Nephron progenitor cell (in vitro differentiated cells): ENCODE measurements around the gene ECM1.

ENCODE experiments used
- DNase-seq: peaks from one replicate; pipeline ENCODE4 v3.0.0; 2021
- H3K27ac Mint-ChIP-seq: 2 replicates; pipeline ENCODE4 v1.8.0; 2021; ENCODE audit warnings: mild to moderate bottlenecking, moderate library complexity, mixed read lengths
- H3K27me3 Mint-ChIP-seq: 2 replicates; pipeline ENCODE4 v1.8.0; 2021; ENCODE audit warnings: mild to moderate bottlenecking, low read depth, mixed read lengths; ENCODE audit not compliant: poor library complexity
- H3K36me3 Mint-ChIP-seq: 2 replicates; pipeline ENCODE4 v1.8.0; 2021; ENCODE audit warnings: low read depth, mixed read lengths
- H3K4me1 Mint-ChIP-seq: 2 replicates; pipeline ENCODE4 v1.8.0; 2021; ENCODE audit warnings: mixed read lengths
- H3K4me3 Mint-ChIP-seq: 2 replicates; pipeline ENCODE4 v1.8.0; 2021; ENCODE audit warnings: mild to moderate bottlenecking, moderate library complexity, mixed read lengths
- H3K9me3 Mint-ChIP-seq: 2 replicates; pipeline ENCODE4 v1.8.0; 2021; ENCODE audit warnings: mild to moderate bottlenecking, moderate library complexity, mixed read lengths
- CTCF ChIP-seq: fragments of 200-600 bp; sonication (generic); IDR thresholded peaks from 2 replicates; pipeline ENCODE4 v1.5.0; 2021; ENCODE audit warnings: antibody characterized with exemption

Gene ECM1

GRCh38 chr1:150516616-150517015, 8.7 kb downstream of the ECM1 start:
- no peaks in the 10 kb centered on the region for H3K27me3 Mint-ChIP-seq
- H3K27ac Mint-ChIP-seq = no peak overlapping the region
- H3K4me3 Mint-ChIP-seq = peak overlapping the region; percentile 82
- DNase-seq = no peak
- no peaks in the 10 kb centered on the region for H3K9me3 Mint-ChIP-seq
- TF ChIP-seq CTCF = no peak
- peaks cover 15% of the 10 kb centered on the region for H3K36me3 Mint-ChIP-seq
- peaks cover 45% of the 10 kb centered on the region for H3K4me1 Mint-ChIP-seq

- Mint-ChIP-seq H3K9me3 (no peaks in the 10 kb centered on the region), H3K27ac (no peak overlapping the region), H3K27me3 (no peaks in the 10 kb centered on the region), H3K4me3 (no peak overlapping the region), H3K36me3 (no peaks in the 10 kb centered on the region), H3K4me1 (peaks cover 11% of the 10 kb centered on the region)
- DNase-seq = no peak
- TF ChIP-seq CTCF = no peak
Measured at GRCh38 chr1:150521196-150521968, 13.5 kb downstream of the ECM1 start.

GRCh38 chr1:150525348-150525747, 17.4 kb downstream of the ECM1 start:
- Mint-ChIP-seq H3K4me3 (no peak overlapping the region), H3K4me1 (peaks cover 10% of the 10 kb centered on the region), H3K9me3 (no peaks in the 10 kb centered on the region), H3K27me3 (no peaks in the 10 kb centered on the region), H3K27ac (no peak overlapping the region), H3K36me3 (no peaks in the 10 kb centered on the region)
- TF ChIP-seq CTCF = no peak
- DNase-seq = no peak

GRCh38 chr1:150528196-150528595, 20.3 kb downstream of the ECM1 start:
- DNase-seq = no peak
- TF ChIP-seq CTCF = no peak
- Mint-ChIP-seq H3K4me1 (peaks cover 28% of the 10 kb centered on the region), H3K27me3 (no peaks in the 10 kb centered on the region), H3K4me3 (no peak overlapping the region), H3K9me3 (no peaks in the 10 kb centered on the region), H3K27ac (no peak overlapping the region), H3K36me3 (no peaks in the 10 kb centered on the region)

GRCh38 chr1:150529017-150529416, 21.1 kb downstream of the ECM1 start:
- Mint-ChIP-seq H3K4me1 (peaks cover 27% of the 10 kb centered on the region), H3K27me3 (no peaks in the 10 kb centered on the region), H3K9me3 (no peaks in the 10 kb centered on the region), H3K36me3 (no peaks in the 10 kb centered on the region), H3K27ac (peak overlapping the region; percentile 57), H3K4me3 (no peak overlapping the region)
- no peak for DNase-seq
- TF ChIP-seq CTCF = no peak
